Jurkat, Clone E6-1 (cell line): ENCODE measurements around the gene CLTC. TPM values are rescaled to one million over a fixed set of nuclear protein-coding genes. Genes with fewer than 3 reads are reported as not detected.
"Not testable (repeated sequence)": the region's sequence is repeated elsewhere in the genome, so short reads cannot be mapped to it uniquely, and the experiment has no call there.

ENCODE experiments used
- DNase-seq: peaks from one replicate; pipeline ENCODE4 v3.0.0-alpha.2; 2011; ENCODE audit warnings: low read depth, low spot score
- H3K4me3 ChIP-seq: 2 replicates; pipeline ENCODE4 v1.5.1; 2011; ENCODE audit warnings: mild to moderate bottlenecking, low read length, control low read depth, moderate library complexity
- polyA plus RNA-seq: library from polyadenylated mRNA; unstranded; fragments of >200 nt; gene quantifications from one replicate; pipeline ENCODE4 v1.2.1, GENCODE V29; 2012; ENCODE audit warnings: missing spikeins; ENCODE audit not compliant: insufficient read length, insufficient read depth

CLTC gene
- polyA plus RNA-seq = 105 TPM

DNA sequence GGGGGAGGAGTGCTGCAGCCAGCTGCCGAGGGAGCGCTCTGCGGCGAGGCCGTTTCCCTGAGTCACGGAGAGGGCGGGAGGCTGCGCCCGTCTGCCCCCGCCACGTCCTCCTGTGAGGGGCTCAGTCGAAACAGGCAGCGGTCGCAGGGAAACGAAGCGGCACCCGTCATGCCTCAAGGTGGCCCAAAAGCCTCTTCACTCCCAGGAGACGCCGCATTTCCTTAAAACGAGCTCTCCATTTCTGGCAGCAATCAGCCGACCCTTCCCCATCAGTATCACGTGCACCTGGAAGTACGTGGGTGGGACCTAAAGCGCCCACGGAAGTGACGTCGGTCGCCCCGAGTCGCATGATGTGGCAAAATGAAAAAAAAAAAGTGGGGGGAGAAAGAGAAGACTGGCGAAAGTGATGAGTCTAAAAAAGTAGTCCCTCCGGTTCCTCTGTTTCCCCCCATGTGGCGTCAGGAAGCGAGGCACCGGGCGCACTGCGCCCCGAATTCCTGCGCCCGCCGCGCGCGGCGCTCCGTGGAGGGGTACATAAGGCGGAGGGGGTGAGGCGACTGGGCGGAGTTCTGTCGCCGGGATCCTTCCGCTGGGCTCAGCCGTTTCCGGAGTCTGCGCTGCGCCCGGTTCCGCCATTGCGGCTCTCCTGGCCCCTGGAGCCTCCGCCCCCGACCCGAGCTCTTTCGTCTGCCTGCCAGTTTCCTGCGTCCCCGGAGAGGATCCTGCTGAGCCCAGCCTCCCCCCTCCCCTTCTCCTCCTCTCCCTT lies at the start of gene CLTC:
TSS of gene CLTC (plus strand) at position 598 of the 766 bp plus-strand sequence. CDS start 237 bp downstream, outside the sequence.
- DNase-seq = peak; percentile 97
- peak within 1 kb of the TSS; percentile 93 for H3K4me3 ChIP-seq

DNA sequence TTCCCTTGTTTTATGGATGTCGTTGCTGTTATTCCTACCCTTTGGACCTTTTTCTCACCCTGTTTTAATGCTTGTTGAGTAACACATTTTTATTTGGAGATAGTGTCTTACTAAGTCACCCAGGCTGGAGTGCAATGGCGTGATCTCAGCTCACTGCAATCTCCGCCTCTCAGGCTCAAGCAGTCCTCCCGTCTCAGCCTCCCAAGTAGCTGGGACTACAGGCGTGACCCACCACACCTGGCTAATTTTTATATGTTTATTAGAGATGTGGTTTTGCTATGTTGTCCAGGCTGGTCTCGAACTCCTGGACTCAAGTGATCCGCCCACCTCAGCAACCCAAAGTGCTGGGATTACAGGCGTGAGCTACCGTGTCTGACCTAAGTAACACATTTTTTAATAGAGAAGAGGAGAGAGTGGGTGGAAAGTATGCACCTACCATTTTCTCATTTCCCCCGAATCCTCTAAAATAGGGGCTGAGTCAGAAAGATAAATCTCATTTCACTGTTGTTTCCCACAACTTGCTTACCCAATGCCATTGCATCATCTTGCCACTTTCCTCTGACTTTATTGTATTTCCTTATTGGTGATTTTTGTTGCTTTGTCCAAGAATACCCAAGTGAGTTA lies 47.3 kb upstream of the CLTC start:
- no peak for DNase-seq

DNA sequence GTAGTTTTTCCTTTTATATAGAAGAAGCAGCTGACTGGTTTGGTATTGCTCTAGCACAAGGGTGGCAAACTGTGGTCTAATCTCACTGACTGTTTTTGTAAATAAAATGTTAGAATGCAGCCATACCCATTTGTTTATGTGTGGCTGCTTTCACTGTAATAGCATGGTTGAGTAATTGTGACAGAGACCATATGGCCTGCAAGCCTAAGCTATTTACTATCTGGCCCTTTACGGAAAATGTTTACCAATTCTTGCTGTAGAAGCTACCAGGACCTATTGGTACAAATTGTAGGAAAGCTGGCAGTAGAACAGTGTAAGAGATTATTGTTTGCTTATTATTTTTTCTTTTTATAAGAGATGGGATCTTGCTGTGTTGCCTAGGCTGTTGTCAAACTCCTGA lies 35.5 kb upstream of the CLTC start:
- H3K4me3 ChIP-seq, DNase-seq: not testable (repeated sequence)

More for the DNA sequence above, 47.3 kb upstream of the CLTC start:
- H3K4me3 ChIP-seq = no peak overlapping the region

DNA sequence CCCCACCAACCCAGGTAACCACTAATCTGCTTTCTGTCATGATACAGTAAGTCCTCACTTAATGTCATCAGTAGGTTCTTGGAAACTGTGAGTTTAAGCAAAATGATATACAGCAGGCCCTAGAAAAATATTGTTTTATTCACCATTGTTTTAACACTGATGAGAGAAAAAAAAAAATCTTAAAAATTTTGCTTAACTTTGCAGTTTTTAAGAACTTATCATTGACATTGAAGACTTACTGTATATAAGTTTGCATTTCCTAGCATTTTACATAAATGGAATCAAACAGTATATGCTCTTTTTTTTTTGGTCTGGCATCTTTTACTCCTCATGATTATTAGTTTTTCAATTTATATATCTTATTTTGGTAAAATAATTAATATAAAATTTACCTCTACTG lies 19.5 kb upstream of the CLTC start:
- no peak for DNase-seq
- H3K4me3 ChIP-seq = no peak overlapping the region

DNA sequence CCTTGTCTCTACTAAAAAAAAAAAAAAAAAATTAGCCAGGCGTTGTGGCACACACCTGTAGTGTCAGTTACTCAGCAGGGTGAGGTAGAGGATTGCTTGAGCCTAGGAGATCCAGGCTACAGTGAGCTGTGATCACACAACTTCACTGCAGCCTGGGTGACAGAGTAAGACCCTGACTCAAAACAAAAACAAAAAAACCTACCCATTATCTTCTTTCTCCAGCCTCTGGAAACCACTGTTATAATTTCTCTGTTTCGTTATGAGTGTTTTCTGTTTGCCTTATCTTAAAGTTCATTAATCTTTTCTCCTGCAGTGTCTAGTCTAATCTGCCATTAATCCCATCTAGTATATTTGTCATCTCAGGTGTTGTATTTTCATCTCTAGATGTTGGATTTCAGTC lies 18.6 kb upstream of the CLTC start:
- DNase-seq = no peak
- no peak overlapping the region for H3K4me3 ChIP-seq

DNA sequence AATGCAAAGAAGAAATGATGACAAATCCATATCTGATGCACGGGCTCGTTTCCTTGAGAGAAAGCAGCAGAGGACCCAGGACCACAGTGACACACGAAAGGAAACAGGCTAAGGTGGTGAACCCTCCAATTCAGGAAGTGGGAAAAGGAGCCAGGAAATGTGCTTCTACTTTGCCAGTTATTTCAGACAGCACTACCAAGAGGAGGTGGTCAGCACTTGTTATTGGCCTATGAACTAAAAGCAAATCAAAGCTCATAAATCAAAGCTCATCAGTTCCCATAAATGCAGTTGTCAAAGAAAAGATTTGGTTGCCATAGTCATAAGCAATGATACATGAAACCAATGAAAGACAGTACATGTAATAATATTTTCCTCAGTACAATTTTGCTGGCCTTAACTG lies 12.6 kb upstream of the CLTC start:
- no peak for DNase-seq
- H3K4me3 ChIP-seq = no peak overlapping the region

DNA sequence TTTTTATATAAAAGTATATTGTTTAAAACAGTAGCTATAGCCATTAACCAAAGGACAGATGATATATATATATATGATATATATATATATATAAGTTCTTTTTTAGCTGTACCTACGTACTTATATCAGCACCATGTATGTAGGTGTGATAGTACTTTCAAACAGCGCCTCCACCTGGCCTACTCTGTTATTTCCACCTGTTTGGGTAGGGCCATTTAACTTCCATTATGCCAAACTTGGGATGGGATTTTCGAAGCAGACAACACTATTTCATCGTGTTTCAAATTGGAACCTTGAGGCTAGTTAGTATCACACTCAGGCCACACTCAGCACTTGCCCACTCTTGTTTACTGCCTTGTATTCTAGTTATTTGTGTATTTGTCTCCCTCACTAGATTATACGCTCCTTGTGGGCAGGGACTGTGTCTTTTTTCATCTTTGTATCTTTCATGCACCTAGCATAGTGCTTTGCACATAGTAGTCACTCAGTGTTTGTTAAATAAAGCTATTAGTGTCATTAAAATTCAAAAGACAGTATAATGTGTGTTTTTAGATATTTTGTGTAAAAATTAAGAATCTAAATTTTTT lies 11.8 kb upstream of the CLTC start:
- no peak for DNase-seq

DNA sequence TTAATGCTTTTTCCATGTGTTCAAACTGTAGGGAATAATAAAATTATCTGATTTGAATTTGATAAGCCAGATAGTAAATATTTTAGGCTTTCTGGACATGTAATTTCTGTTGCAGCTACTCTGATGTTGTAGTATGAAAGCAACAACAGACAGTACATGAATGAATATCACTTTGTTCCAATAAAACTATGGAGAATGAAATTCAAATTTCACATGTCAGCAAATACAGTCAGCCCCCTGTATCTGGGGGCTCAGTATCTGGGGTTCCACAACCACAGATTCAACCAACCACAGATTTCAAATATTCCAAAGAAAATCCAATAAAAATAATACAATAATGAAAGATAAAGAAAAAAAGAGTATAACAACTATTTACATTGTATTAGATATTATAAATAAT lies 8.2 kb upstream of the CLTC start:
- H3K4me3 ChIP-seq = no peak overlapping the region
- no peak for DNase-seq

More for the DNA sequence above, 11.8 kb upstream of the CLTC start:
- no peak overlapping the region for H3K4me3 ChIP-seq

DNA sequence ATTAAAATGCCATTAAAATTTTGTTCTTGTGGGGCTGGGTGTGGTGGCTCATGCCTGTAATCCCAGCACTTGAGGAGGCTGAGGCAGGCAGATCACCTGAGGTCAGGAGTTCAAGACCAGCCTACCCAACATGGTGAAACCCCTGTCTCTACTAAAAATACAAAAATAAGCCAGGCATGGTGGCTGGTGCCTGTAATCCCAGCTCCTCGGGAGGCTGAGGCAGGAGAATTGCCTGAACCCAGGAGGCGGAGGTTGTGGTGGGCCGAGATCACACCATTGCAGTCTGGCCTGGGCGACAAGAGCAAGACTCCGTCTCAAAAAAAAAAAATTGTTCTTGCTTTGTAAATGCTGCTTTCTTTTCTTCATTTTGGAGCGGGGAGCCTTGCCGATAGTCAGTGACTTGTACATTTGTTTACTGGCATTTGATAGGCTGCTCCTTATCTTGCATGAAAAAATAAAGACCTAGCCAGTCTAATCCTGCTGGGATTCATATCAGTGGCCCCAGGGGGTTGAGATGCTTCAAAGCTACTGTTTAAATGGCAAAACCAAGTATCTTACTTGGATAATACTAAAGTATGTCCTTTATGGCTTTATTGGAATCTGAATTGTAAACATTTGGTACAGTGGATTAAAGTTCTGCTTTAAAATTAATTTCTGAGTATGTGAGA lies 3.3 kb upstream of the CLTC start:
- DNase-seq = no peak
- H3K4me3 ChIP-seq = no peak overlapping the region

DNA sequence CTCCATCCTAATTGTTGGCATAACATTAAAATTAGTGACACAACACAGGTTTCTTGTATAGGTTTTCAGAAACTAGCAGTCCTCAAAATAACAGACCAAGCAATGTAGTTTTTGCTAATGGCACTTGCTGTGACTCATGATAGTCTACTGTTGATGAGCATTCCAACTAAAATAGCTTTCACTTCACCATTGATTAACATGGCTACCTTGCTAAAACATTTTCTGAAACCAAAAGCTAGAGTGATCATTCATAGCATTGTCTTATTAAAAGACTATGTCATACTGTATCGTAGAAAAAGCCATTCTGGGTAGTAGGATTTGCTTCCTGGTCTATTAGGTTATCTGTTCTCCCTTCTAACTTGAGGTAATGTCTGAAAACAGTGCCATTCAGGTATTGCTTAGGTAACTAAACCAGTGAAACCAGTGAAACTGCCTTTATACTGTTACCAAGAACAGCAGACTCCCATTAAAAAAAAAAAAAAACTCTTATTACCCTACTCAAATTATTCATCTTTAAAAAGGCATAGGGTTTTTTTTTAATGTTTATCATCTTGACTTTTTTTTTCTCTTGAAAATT lies 2.5 kb upstream of the CLTC start:
- no peak overlapping the region for H3K4me3 ChIP-seq
- DNase-seq = no peak

DNA sequence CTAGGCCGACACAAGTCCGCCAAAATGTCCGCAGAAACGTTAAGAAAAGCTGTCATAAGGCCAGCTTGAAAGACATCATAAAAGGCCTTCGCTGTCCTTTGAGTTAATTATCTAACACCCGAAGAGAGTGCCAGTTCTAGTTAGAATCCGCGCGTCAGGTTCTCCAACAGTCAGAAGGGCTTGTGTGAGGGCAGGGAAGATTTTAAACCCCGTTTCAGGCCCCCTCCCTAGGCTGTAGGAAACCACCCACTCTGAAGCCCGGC lies 729 bp upstream of the CLTC start:
- DNase-seq = no peak
- peak overlapping the region; percentile 93 for H3K4me3 ChIP-seq

DNA sequence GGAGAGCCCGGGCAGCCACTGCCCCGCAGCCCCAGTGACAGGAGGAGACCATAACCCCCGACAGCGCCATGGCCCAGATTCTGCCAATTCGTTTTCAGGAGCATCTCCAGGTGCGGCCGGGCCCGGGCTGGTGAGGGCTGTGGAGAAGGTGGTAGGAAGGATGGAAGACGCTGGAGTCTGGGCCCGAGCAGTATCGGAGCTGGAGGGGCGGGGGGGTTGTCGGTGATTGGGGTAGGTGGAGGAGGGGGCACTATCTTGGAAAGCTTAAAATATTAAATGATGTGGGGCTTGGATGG lies 317 bp downstream of the CLTC start:
- peak overlapping the region; percentile 93 for H3K4me3 ChIP-seq
- DNase-seq = no peak

DNA sequence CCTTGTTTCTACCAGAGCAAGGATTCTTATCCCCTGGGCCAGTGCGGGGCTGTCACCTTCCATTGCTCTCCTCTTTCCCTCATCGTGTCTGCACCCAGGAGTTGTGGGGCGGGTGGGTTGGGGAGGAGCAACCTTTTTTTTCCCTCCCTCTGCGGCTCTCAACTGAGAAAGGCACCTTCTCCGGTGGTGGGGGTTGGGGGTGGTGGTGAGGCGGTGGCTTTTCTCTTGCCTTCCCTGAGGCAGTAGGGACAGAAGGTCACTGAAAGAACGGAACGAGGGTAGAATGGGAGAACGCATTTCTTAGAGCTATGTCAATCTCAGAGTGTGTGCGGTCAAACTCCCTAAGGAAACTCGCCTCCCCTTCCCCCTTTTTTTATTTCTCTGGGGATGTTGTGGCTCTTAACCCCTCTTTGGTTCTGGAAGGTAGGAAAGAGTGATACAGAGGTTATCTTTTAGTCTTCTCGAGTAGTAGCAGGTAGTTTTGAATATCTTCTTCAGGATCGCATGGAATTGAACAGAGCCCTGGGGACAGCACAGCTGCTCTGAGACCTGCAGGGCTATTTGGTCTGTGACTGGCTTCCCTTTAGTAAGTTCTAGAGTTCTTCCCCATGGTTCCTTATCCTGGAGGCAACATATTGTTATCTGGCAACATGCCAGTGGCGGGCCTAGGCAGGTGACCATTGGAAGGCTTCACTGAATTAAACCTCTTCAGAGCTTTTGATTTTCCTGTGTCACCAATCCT lies 994 bp downstream of the CLTC start:
- DNase-seq = peak; percentile 59

DNA sequence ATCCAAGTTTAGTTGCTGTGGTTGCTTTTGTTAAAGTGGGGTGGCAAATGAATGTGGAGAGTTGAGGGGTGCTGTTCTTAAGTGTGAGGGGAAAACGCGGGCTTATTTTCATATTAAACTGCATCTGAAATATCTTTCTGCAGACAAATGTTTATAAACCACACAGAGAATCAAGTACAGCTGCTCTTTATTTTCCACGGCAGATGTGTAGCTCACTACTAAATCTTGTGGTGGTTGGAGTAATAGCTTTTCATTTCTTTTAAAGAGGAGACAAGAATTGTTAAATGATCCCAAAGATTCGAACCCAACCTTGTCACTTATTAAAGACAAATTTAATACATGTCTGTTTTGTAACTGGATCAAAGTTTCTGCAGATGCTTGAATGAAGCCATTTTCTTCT lies 2.1 kb downstream of the CLTC start:
- no peak for DNase-seq
- no peak overlapping the region for H3K4me3 ChIP-seq

More for the DNA sequence above, 994 bp downstream of the CLTC start:
- peak overlapping the region; percentile 93 for H3K4me3 ChIP-seq

DNA sequence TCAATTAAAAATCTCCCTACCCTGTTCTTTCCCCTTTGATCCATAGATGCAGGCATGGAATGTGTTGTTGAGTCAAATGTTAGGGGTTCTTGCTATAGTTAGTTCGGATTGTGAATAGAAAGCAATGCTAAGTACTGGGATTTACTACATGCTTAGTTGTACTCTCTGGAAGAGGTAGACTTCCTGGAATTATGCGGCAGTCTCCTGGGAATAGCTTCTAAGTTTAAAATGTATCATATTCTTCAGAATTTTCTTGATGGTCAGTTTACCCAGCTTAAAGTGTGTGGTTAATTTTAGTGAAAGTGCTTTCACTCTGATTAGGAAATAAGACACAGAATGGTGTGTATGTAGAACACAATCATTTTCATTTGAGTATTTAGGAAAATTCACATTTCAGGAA lies 3.5 kb downstream of the CLTC start:
- DNase-seq = no peak
- H3K4me3 ChIP-seq = no peak overlapping the region

DNA sequence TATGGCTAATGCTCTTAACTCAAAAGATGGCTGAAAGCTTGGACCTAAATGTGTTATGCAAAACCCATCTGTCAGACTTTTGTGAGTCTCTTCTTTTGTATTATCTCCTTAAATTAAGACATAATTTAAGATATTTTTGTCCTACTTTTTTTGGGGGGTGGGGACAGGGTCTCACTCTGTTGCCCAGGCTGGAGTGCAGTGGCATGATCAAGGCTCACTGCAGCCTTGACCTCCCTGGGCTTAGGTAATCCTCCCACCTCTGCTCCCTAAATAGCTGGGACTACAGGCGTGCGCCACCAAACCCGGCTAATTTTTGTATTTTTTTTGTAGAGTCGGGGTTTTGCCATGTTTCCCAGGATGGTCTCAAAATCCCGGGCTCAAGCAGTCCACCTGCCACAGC lies 7.1 kb downstream of the CLTC start:
- no peak for DNase-seq
- no peak overlapping the region for H3K4me3 ChIP-seq

DNA sequence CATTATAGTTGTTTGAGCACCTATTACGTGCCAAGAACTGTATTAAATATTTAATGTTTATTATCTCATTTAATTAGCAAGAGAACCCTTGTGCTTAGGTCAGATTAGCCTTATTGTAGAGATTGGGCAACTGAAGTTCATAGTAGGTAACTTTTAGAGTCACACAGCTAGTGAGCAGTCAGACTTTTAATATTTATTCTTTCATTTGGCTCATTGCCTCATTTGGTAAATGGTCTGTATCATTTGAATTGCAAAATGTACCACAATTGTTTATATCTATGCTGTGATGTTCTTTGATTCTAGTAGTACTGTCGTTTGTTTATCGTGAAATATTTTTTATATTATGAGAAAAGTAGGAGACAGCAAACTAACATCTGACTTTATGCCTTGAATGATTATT lies 7.6 kb downstream of the CLTC start:
- no peak for DNase-seq
- no peak overlapping the region for H3K4me3 ChIP-seq

DNA sequence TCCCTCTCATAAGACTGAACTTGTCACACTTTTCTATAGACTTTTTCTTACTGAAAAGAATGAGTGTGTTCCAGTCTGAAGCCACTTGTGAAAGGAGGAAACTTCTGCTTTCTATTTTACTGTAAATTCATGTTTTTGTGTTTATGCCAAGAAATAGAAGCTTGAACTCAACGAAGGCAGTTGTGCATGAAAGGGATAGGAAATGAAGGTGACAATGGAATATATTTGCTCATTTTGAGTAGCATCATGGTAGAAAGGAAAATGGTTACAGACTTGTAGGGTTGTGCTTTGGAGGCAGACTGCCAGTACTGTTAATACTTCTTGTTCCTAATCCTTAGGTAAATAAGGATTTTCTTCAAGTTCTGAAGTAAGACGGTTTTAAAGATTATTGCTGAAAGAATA lies 8.1 kb downstream of the CLTC start:
- H3K4me3 ChIP-seq = no peak overlapping the region
- no peak for DNase-seq

DNA sequence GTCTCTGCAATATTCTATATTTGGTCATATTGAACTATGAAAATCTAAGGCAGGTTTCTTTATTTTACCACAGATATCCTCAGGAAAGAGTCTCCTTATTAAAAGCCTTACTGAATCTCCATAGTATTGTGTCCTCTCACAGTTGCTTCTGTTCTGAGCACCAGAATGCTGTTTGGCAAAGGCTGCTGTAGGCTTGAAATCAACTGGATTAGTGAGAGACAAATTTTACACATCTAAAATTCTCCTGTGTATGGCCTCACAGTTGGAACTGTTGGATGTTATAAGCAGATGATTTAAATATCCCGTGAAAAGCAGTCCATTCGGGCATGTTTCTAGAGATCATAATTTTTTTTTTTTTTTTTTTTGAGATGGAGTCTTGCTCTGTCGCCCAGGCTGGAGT lies 9.5 kb downstream of the CLTC start:
- no peak overlapping the region for H3K4me3 ChIP-seq
- no peak for DNase-seq
